RWPE2 (cell line): ENCODE results near the gene ZNF440.

Experiments
- ATAC-seq: fragments of 200-7000 bp; cut with Tn5 transposase; 3 replicates; pipeline ENCODE4 v1.9.1; 2021; ENCODE audit warnings: low read depth
- DNase-seq: peaks from one replicate; pipeline ENCODE4 v3.0.0-alpha.2; 2020; ENCODE audit warnings: low spot score
- H3K27ac ChIP-seq: fragments of 450-650 bp; 2 replicates; pipeline ENCODE4 v1.5.1; 2017; ENCODE audit warnings: mild to moderate bottlenecking; ENCODE audit not compliant: poor library complexity, severe bottlenecking
- H3K27me3 ChIP-seq: fragments of 250-450 bp; sonication (Bioruptor Pico); 2 replicates; pipeline ENCODE4 v1.5.1; 2021; ENCODE audit warnings: mild to moderate bottlenecking, moderate library complexity; ENCODE audit not compliant: insufficient read depth, poor library complexity, severe bottlenecking
- H3K36me3 ChIP-seq: fragments of 250-450 bp; sonication (Bioruptor Pico); 2 replicates; pipeline ENCODE4 v1.5.1; 2020; ENCODE audit warnings: low read depth, mild to moderate bottlenecking, moderate library complexity
- H3K4me1 ChIP-seq: fragments of 250-450 bp; sonication (Bioruptor Pico); 2 replicates; pipeline ENCODE4 v1.5.1; 2021; ENCODE audit warnings: mild to moderate bottlenecking, moderate library complexity; ENCODE audit not compliant: insufficient read depth, poor library complexity, severe bottlenecking
- H3K4me3 ChIP-seq: fragments of 250-450 bp; sonication (Bioruptor Pico); 2 replicates; pipeline ENCODE4 v1.5.1; 2021; ENCODE audit warnings: mild to moderate bottlenecking, moderate library complexity; ENCODE audit not compliant: severe bottlenecking
- H3K9me3 ChIP-seq: fragments of 250-450 bp; sonication (Bioruptor Pico); 2 replicates; pipeline ENCODE4 v1.5.1; 2021; ENCODE audit warnings: mild to moderate bottlenecking, moderate library complexity; ENCODE audit not compliant: severe bottlenecking
- TF ChIP-seq, protein P1 (sequence below): fragments of 450-650 bp; IDR thresholded peaks from one replicate; pipeline ENCODE4 v1.5.1; 2017; ENCODE audit warnings: mild to moderate bottlenecking, moderate library complexity; ENCODE audit not compliant: poor library complexity, severe bottlenecking

ZNF440 gene

GRCh38 chr19:11780431-11781020 is 33.5 kb upstream of the ZNF440 start:
- ATAC-seq (no peak), DNase-seq (no peak)
- Histone ChIP-seq H3K4me1 (no peaks in the 10 kb centered on the region), H3K4me3 (no peak overlapping the region), H3K27ac (no peak overlapping the region), H3K36me3 (peaks cover 51% of the 10 kb centered on the region), H3K9me3 (peaks cover 46% of the 10 kb centered on the region), H3K27me3 (no peaks in the 10 kb centered on the region)
- TF ChIP-seq, protein P1, sequence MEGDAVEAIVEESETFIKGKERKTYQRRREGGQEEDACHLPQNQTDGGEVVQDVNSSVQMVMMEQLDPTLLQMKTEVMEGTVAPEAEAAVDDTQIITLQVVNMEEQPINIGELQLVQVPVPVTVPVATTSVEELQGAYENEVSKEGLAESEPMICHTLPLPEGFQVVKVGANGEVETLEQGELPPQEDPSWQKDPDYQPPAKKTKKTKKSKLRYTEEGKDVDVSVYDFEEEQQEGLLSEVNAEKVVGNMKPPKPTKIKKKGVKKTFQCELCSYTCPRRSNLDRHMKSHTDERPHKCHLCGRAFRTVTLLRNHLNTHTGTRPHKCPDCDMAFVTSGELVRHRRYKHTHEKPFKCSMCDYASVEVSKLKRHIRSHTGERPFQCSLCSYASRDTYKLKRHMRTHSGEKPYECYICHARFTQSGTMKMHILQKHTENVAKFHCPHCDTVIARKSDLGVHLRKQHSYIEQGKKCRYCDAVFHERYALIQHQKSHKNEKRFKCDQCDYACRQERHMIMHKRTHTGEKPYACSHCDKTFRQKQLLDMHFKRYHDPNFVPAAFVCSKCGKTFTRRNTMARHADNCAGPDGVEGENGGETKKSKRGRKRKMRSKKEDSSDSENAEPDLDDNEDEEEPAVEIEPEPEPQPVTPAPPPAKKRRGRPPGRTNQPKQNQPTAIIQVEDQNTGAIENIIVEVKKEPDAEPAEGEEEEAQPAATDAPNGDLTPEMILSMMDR = no peak

- Histone ChIP-seq H3K36me3 (peaks cover 48% of the 10 kb centered on the region), H3K4me1 (no peaks in the 10 kb centered on the region), H3K27me3 (no peaks in the 10 kb centered on the region), H3K9me3 (peaks cover 44% of the 10 kb centered on the region), H3K27ac (no peak overlapping the region), H3K4me3 (no peak overlapping the region)
- DNase-seq (no peak), ATAC-seq (no peak)
- TF ChIP-seq, protein P1 = no peak
These were observed 32.6 kb upstream of the ZNF440 start for GRCh38 chr19:11781295-11782057.

- Histone ChIP-seq H3K36me3 (peaks cover 31% of the 10 kb centered on the region), H3K27ac (no peak overlapping the region), H3K9me3 (peaks cover 41% of the 10 kb centered on the region), H3K4me3 (no peak overlapping the region), H3K27me3 (no peaks in the 10 kb centered on the region), H3K4me1 (no peaks in the 10 kb centered on the region)
- DNase-seq (no peak), ATAC-seq (no peak)
- TF ChIP-seq, protein P1 = no peak
These were observed 30.3 kb upstream of the ZNF440 start for GRCh38 chr19:11783767-11784166.

DNA sequence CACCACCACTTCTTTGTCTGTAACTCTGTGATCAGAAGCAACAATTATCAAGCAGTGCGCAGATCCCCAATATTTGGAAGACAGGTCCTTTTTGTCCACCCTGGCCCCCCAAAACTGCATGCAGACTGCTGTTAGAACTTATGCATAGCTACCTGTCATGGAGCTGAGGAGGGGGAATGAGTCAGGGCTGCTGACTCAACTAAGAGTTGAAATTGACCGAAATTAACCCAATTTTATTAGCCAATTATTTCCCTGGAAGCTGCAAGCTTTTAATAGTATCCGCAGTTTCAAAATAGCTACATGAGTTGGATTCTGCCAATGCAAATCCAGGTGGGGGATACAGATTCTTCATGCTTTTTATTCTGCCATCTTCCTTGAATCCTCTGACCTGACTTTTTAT is 29.7 kb upstream of the ZNF440 start:
- Histone ChIP-seq H3K36me3 (peaks cover 28% of the 10 kb centered on the region), H3K4me1 (no peaks in the 10 kb centered on the region), H3K27ac (no peak overlapping the region), H3K9me3 (peaks cover 45% of the 10 kb centered on the region), H3K4me3 (no peak overlapping the region), H3K27me3 (no peaks in the 10 kb centered on the region)
- DNase-seq = no peak
- TF ChIP-seq, protein P1 = no peak
- no peak for ATAC-seq

DNA sequence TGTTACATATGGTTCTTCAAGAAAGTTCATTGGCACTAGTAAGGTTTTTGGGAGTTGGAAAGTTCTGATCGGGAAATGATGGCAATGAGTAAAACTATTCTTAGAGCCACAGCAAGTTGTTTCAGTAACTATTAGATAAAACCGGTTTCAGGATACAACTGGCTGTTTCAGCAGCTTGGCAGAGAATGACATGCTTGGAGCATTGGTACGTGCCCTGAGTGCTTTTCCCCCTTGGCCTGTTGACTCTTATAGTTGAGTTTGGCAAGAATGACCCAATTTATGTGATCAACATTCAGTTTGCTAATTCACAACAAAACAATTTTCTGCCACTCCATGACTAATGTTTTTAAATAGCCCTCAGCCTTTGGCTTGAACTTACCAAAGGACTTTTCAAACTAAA is 26.5 kb upstream of the ZNF440 start:
- no peaks in the 10 kb centered on the region for H3K4me1 ChIP-seq
- H3K9me3 ChIP-seq = peaks cover 25% of the 10 kb centered on the region
- H3K27me3 ChIP-seq = no peaks in the 10 kb centered on the region
- H3K27ac ChIP-seq = no peak overlapping the region
- H3K36me3 ChIP-seq = no peaks in the 10 kb centered on the region; the same call in 1 of the 2 replicates
- TF ChIP-seq, protein P1 = no peak
- no peak for DNase-seq
- H3K4me3 ChIP-seq = no peak overlapping the region
- no peak for ATAC-seq
